ENCODE measurements around the gene STYK1. TPM values are rescaled to one million over a fixed set of nuclear protein-coding genes. Genes with fewer than 3 reads are reported as not detected.

STYK1 gene
- total and polyA plus RNA-seq, 11 donors, result 0.01 to 0.21 TPM; not detected in 9

DNA sequence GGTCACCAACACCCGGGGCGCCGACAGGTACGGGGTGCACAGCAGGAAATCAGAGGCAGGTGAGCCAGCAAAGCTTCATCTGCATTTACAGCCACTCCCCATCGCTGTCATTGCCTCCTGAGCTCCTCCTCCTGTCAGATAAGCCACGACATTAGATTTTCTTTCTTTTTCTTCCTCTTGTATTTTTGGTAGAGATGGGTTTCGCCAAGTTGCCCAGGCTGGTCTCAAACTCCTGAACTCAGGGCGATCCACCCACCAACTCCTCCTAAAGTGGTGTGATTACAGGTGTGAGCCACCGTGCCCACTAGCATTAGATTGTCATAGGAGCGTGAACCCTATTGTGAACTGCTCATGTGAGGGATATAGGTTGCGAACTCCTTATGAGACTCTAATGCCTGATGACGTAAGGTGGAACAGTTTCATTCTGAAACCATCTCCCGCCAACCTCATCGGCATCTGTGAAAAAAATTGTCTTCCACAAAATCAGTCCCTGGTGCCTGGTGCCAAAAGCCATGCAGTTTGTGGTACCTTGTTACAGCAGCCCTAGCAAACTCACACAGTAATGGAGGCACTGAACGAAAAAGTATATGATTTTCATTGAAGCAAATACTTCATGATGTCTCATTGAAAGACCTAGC lies 1.5 kb downstream of the STYK1 start:
- Histone ChIP-seq H3K4me3 (peak overlapping the region in 1 of 12 donors; percentile 59), H3K27me3 (peaks cover 0 to 34% (median 16%) of the 10 kb centered on the region in 9 donors), H3K36me3 (no peaks in the 10 kb centered on the region), H3K4me1 (peaks cover 0 to 12% (median 0%) of the 10 kb centered on the region in 12 donors), H3K9me3 (no peaks in the 10 kb centered on the region), H3K27ac (no peak overlapping the region)
- no peak for TF ChIP-seq POLR2A (IDR thresholded peaks at IDR 0.05)
- TF ChIP-seq, protein P1, sequence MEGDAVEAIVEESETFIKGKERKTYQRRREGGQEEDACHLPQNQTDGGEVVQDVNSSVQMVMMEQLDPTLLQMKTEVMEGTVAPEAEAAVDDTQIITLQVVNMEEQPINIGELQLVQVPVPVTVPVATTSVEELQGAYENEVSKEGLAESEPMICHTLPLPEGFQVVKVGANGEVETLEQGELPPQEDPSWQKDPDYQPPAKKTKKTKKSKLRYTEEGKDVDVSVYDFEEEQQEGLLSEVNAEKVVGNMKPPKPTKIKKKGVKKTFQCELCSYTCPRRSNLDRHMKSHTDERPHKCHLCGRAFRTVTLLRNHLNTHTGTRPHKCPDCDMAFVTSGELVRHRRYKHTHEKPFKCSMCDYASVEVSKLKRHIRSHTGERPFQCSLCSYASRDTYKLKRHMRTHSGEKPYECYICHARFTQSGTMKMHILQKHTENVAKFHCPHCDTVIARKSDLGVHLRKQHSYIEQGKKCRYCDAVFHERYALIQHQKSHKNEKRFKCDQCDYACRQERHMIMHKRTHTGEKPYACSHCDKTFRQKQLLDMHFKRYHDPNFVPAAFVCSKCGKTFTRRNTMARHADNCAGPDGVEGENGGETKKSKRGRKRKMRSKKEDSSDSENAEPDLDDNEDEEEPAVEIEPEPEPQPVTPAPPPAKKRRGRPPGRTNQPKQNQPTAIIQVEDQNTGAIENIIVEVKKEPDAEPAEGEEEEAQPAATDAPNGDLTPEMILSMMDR (IDR thresholded peaks at IDR 0.05), result no peak
- DNase-seq (no peak), ATAC-seq (no peak)
- 82 to 84% (median 83%) methylated on average over 15 of the region's 15 CpGs for WGBS, 4 donors
- intact Hi-C loops (cut with DNase I), result no loop called here

DNA sequence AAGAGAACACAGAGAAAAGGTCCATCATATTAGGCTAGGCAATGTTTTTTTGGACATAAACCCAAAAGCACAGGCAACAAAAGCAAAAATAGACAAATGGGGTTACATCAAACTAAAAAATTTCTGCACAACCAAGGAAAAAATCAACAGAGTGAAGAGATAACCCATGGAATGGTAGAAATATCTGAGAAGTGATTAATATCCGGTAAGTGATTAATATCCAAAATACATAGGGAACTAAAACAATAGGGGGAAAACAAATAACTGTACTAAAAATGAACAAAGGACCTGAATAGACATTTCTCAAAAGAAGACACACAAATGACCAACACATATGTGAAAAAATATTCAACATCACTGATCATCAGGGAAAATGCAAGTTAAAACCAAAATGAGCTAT lies 4.3 kb downstream of the STYK1 start:
- DNase-seq, result no peak
- no peak overlapping the region for H3K4me3 ChIP-seq
- intact Hi-C loops (cut with DNase I), result no loop called here
- 89 to 96% (median 93%) methylated on average over 1 of the region's 1 CpG for WGBS, 4 donors
- H3K27me3 ChIP-seq, result peaks cover 0 to 30% (median 16%) of the 10 kb centered on the region in 9 donors
- no peak overlapping the region for H3K27ac ChIP-seq
- peaks cover 0 to 12% (median 0%) of the 10 kb centered on the region in 12 donors for H3K4me1 ChIP-seq
- H3K36me3 ChIP-seq, result no peaks in the 10 kb centered on the region
- TF ChIP-seq, protein P1 (IDR thresholded peaks at IDR 0.05), result no peak
- no peak for TF ChIP-seq POLR2A (IDR thresholded peaks at IDR 0.05)
- ATAC-seq, result no peak
- H3K9me3 ChIP-seq, result no peaks in the 10 kb centered on the region

DNA sequence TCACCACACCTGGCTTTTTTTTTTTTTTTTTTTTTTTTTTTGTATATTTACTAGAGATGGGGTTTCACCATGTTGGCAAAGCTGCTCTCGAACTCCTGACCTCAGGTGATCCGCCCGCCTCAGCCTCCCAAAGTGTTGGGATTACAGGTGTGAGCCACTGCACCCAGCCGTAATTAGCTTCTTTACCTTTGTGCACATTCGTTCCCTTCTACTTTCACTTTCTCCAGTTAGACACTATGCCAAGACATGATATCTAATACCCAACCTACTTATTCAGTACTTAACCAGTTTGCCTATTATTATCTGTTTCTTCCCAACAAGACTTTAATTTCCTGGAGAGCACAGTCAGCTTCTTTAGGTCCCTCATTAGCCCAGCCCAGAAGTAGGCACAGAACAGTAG lies 5.3 kb downstream of the STYK1 start:
- TF ChIP-seq, protein P1 (IDR thresholded peaks at IDR 0.05), result no peak
- TF ChIP-seq POLR2A (IDR thresholded peaks at IDR 0.05), result no peak
- H3K9me3 ChIP-seq, result no peaks in the 10 kb centered on the region
- intact Hi-C loops (cut with DNase I), result no loop called here
- DNase-seq, result no peak
- peak overlapping the region in 1 of 12 donors; percentile 26 for H3K4me3 ChIP-seq
- H3K4me1 ChIP-seq, result peaks cover 0 to 2% (median 0%) of the 10 kb centered on the region in 12 donors
- WGBS, 4 donors, result 73 to 78% (median 75%) methylated on average over 5 of the region's 5 CpGs
- H3K27me3 ChIP-seq, result peaks cover 0 to 20% (median 7%) of the 10 kb centered on the region in 9 donors
- no peak overlapping the region for H3K27ac ChIP-seq
- ATAC-seq, result no peak
- H3K36me3 ChIP-seq, result no peaks in the 10 kb centered on the region

DNA sequence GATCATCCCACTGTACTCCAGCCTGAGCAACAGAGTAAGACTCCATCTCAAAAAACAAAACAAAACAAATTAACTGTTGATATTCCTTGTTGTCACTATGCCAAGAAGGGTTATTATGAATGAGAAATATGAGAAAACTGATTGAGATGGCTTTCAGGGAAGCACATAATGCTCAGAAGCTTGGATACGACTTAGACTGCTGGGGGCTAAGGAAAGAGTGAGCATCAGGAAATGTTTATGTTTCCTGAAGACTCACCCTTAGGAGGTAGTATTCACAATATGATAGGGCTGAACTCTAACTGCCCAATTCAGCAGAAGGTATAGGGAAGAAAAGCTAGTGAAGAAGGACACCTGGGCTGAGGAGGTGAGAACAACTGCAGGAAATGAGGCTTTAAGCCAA lies 6.3 kb downstream of the STYK1 start:
- intact Hi-C loops (cut with DNase I), result no loop called here
- Histone ChIP-seq H3K4me3 (no peak overlapping the region), H3K27me3 (peaks cover 0 to 13% (median 4%) of the 10 kb centered on the region in 9 donors), H3K36me3 (no peaks in the 10 kb centered on the region), H3K4me1 (no peaks in the 10 kb centered on the region), H3K27ac (no peak overlapping the region), H3K9me3 (no peaks in the 10 kb centered on the region)
- 48 to 58% (median 54%) methylated on average over 1 of the region's 1 CpG for WGBS, 4 donors
- TF ChIP-seq, protein P1 (IDR thresholded peaks at IDR 0.05), result no peak
- no peak for TF ChIP-seq POLR2A (IDR thresholded peaks at IDR 0.05)
- no peak for ATAC-seq
- no peak for DNase-seq

Measured in heart left ventricle (tissue), 16 donors.